GM23338 (cell line): ENCODE measurements around the gene HOXA3.

Source experiments
- EZH2 ChIP-seq: fragments of 200-600 bp; sonication (generic); IDR thresholded peaks from one replicate; pipeline ENCODE4 v1.8.0; 2017; ENCODE audit warnings: antibody characterized with exemption, mild to moderate bottlenecking, low read depth; ENCODE audit not compliant: unreplicated experiment
- POLR2AphosphoS5 ChIP-seq: IDR thresholded peaks from 2 replicates; pipeline ENCODE4 v1.6.1; 2016; ENCODE audit warnings: antibody characterized with exemption, low read depth
- TF ChIP-seq, protein P1 (sequence below), 2 experiments: fragments of 200-600 bp in 1 of 2; sonication (generic) in 1 of 2; conservative IDR thresholded peaks; 2 replicates each; pipeline versions ENCODE4 v1.5.1 to v1.6.1; 2016 to 2017; ENCODE audit warnings: antibody characterized with exemption in 2 of 2, low read depth in 2 of 2, mild to moderate bottlenecking in 2 of 2, moderate library complexity in 1 of 2
- TF ChIP-seq, protein P2 (sequence below): IDR thresholded peaks from one replicate; pipeline ENCODE4 v1.6.1; 2018; ENCODE audit warnings: antibody characterized with exemption; ENCODE audit not compliant: unreplicated experiment

DNA sequence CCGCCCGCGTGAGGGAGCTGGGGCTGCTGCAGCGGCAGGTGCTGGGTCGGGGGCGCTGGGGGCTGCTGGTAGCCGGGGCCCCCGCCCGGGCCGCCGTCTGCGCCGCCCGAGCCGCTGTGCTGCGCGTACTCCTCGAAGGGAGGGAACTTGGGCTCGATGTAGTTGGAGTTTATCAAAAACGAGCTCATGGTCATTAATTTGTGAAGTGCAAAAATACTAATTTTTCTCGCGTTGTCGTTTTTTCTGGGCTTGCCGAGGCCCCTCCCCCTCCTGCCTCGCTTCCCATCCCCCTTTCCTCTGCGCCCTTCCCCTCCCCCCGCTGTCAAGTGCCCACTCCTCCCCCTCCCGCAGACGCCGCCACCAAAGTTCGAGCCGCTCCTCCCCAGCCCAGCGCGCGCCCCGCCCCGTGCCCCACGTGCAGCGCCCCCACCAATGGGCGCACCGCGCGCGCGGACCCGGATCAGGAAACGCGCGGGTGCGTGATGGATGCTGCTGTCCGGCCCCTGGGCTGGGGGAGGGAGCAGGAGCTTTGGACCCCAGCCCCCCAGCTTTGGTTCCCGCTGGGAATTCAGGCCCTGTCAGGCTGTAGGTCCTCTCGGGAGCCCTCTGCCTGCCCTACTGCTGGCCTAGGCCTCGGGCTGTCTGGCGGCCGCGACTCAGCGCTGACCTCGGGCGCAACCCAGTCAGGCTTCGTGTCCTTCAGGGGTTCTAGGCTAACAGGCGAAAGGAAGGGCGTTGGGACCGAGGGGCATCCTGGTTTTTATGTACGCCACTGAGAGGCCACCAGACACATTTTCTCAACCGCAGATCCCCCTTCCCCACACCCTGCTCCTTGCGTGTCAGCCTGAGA is 21.6 kb downstream of the HOXA3 start, which contains the start of gene HOXA4:
- TF ChIP-seq, protein P1, sequence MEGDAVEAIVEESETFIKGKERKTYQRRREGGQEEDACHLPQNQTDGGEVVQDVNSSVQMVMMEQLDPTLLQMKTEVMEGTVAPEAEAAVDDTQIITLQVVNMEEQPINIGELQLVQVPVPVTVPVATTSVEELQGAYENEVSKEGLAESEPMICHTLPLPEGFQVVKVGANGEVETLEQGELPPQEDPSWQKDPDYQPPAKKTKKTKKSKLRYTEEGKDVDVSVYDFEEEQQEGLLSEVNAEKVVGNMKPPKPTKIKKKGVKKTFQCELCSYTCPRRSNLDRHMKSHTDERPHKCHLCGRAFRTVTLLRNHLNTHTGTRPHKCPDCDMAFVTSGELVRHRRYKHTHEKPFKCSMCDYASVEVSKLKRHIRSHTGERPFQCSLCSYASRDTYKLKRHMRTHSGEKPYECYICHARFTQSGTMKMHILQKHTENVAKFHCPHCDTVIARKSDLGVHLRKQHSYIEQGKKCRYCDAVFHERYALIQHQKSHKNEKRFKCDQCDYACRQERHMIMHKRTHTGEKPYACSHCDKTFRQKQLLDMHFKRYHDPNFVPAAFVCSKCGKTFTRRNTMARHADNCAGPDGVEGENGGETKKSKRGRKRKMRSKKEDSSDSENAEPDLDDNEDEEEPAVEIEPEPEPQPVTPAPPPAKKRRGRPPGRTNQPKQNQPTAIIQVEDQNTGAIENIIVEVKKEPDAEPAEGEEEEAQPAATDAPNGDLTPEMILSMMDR (conservative IDR thresholded peaks at IDR 0.05; ENCODE audit: low read depth in 2 of 2) = no peak
- TF ChIP-seq, protein P2, sequence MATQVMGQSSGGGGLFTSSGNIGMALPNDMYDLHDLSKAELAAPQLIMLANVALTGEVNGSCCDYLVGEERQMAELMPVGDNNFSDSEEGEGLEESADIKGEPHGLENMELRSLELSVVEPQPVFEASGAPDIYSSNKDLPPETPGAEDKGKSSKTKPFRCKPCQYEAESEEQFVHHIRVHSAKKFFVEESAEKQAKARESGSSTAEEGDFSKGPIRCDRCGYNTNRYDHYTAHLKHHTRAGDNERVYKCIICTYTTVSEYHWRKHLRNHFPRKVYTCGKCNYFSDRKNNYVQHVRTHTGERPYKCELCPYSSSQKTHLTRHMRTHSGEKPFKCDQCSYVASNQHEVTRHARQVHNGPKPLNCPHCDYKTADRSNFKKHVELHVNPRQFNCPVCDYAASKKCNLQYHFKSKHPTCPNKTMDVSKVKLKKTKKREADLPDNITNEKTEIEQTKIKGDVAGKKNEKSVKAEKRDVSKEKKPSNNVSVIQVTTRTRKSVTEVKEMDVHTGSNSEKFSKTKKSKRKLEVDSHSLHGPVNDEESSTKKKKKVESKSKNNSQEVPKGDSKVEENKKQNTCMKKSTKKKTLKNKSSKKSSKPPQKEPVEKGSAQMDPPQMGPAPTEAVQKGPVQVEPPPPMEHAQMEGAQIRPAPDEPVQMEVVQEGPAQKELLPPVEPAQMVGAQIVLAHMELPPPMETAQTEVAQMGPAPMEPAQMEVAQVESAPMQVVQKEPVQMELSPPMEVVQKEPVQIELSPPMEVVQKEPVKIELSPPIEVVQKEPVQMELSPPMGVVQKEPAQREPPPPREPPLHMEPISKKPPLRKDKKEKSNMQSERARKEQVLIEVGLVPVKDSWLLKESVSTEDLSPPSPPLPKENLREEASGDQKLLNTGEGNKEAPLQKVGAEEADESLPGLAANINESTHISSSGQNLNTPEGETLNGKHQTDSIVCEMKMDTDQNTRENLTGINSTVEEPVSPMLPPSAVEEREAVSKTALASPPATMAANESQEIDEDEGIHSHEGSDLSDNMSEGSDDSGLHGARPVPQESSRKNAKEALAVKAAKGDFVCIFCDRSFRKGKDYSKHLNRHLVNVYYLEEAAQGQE = no peak
- no peak for TF ChIP-seq POLR2AphosphoS5
- TF ChIP-seq EZH2 = peak; percentile 89
